Measurements from ENCODE around the gene TTC9. TPM values are rescaled to one million over a fixed set of nuclear protein-coding genes. Genes with fewer than 3 reads are reported as not detected.
A peak's percentile ranks its signal among the peaks of the same experiment; 100 is the strongest.

TTC9 gene
- total RNA-seq, 1 experiment from 2014 or later: 0.30 TPM

- POLR2A ChIA-PET: interaction anchor here (1.4 to 1.9 kb wide), 2 partner anchors 41 to 92 kb away, joined by 4 read pairs; no protein-coding TSS in a partner anchor
- no TSS peak for BruUV-seq (replicated peaks)
- Mint-ChIP-seq H3K27ac (ENCODE audit: low read depth, unreplicated experiment) (no peak overlapping the region), H3K9me3 (ENCODE audit: unreplicated experiment) (no peaks in the 10 kb centered on the region), H3K36me3 (ENCODE audit: insufficient read depth, unreplicated experiment) (peaks cover 4% of the 10 kb centered on the region), H3K4me3 (ENCODE audit: unreplicated experiment) (no peak overlapping the region), H3K27me3 (ENCODE audit: insufficient read depth, unreplicated experiment) (no peaks in the 10 kb centered on the region), H3K4me1 (ENCODE audit: insufficient read depth, unreplicated experiment) (peaks cover 17% of the 10 kb centered on the region)
- intact Hi-C loops (cut with micrococcal nuclease): loop anchor here (1.0 to 5.0 kb wide), 3 partner anchors 72 to 103 kb away; partner anchors contain the start of gene TTC9
- CTCF ChIA-PET: interaction anchor here (0.6 to 10.4 kb wide), 28 partner anchors 8 to 1369 kb away, joined by 3 to 97 read pairs (median 4); no protein-coding TSS in a partner anchor
- TF ChIP-seq CTCF (IDR thresholded peaks at IDR 0.05; ENCODE audit: unreplicated experiment): peak; percentile 72
- peak; percentile 72 for DNase-seq (ENCODE audit: unreplicated experiment)
Observed at GRCh38 chr14:70714055-70714550, 72.4 kb downstream of the TTC9 start.

- Mint-ChIP-seq H3K4me3 (ENCODE audit: unreplicated experiment) (no peak overlapping the region), H3K36me3 (ENCODE audit: insufficient read depth, unreplicated experiment) (peaks cover 4% of the 10 kb centered on the region), H3K9me3 (ENCODE audit: unreplicated experiment) (no peaks in the 10 kb centered on the region), H3K27me3 (ENCODE audit: insufficient read depth, unreplicated experiment) (no peaks in the 10 kb centered on the region), H3K4me1 (ENCODE audit: insufficient read depth, unreplicated experiment) (peaks cover 17% of the 10 kb centered on the region), H3K27ac (ENCODE audit: low read depth, unreplicated experiment) (no peak overlapping the region)
- no TSS peak for BruUV-seq (replicated peaks)
- no peak for DNase-seq (ENCODE audit: unreplicated experiment)
- no peak for TF ChIP-seq CTCF (IDR thresholded peaks at IDR 0.05; ENCODE audit: unreplicated experiment)
- intact Hi-C loops (cut with micrococcal nuclease): loop anchor here (5.0 kb wide), 1 partner anchor 256 kb away; no protein-coding TSS in a partner anchor
- CTCF ChIA-PET: interaction anchor here (10.4 kb wide), 1 partner anchor 96 kb away, joined by 97 read pairs; no protein-coding TSS in a partner anchor
- POLR2A ChIA-PET: interaction anchor here (1.0 kb wide), 1 partner anchor 116 kb away, joined by 3 read pairs; no protein-coding TSS in a partner anchor
Observed at GRCh38 chr14:70716483-70716882, 74.8 kb downstream of the TTC9 start.

GRCh38 chr14:70716958-70717357, 75.2 kb downstream of the TTC9 start:
- no peak for TF ChIP-seq CTCF (IDR thresholded peaks at IDR 0.05; ENCODE audit: unreplicated experiment)
- Mint-ChIP-seq H3K9me3 (ENCODE audit: unreplicated experiment) (no peaks in the 10 kb centered on the region), H3K4me3 (ENCODE audit: unreplicated experiment) (no peak overlapping the region), H3K4me1 (ENCODE audit: insufficient read depth, unreplicated experiment) (peaks cover 17% of the 10 kb centered on the region), H3K36me3 (ENCODE audit: insufficient read depth, unreplicated experiment) (peaks cover 4% of the 10 kb centered on the region), H3K27me3 (ENCODE audit: insufficient read depth, unreplicated experiment) (no peaks in the 10 kb centered on the region), H3K27ac (ENCODE audit: low read depth, unreplicated experiment) (peak overlapping the region; percentile 71)
- no peak for DNase-seq (ENCODE audit: unreplicated experiment)
- ChIA-PET CTCF (interaction anchor here (10.4 kb wide), 1 partner anchor 96 kb away, joined by 97 read pairs; no protein-coding TSS in a partner anchor), POLR2A (interaction anchor here (1.0 kb wide), 1 partner anchor 116 kb away, joined by 3 read pairs; no protein-coding TSS in a partner anchor)
- intact Hi-C loops (cut with micrococcal nuclease): loop anchor here (5.0 kb wide), 1 partner anchor 255 kb away; no protein-coding TSS in a partner anchor
- BruUV-seq (replicated peaks): no TSS peak

GRCh38 chr14:70718383-70719118, 76.8 kb downstream of the TTC9 start:
- peak; percentile 24 for DNase-seq (ENCODE audit: unreplicated experiment)
- no peaks in the 10 kb centered on the region for H3K27me3 Mint-ChIP-seq (ENCODE audit: insufficient read depth, unreplicated experiment)
- no peak for TF ChIP-seq CTCF (IDR thresholded peaks at IDR 0.05; ENCODE audit: unreplicated experiment)
- H3K4me1 Mint-ChIP-seq (ENCODE audit: insufficient read depth, unreplicated experiment): peaks cover 17% of the 10 kb centered on the region
- peak overlapping the region; percentile 71 for H3K27ac Mint-ChIP-seq (ENCODE audit: low read depth, unreplicated experiment)
- H3K9me3 Mint-ChIP-seq (ENCODE audit: unreplicated experiment): no peaks in the 10 kb centered on the region
- ChIA-PET POLR2A (interaction anchor here (0.5 to 1.3 kb wide), 2 partner anchors 10 to 57 kb away, joined by 3 read pairs; no protein-coding TSS in a partner anchor), CTCF (interaction anchor here (0.7 kb wide), 1 partner anchor 17 kb away, joined by 3 read pairs; no protein-coding TSS in a partner anchor)
- intact Hi-C loops (cut with micrococcal nuclease): loop anchor here (5.0 kb wide), 1 partner anchor 254 kb away; no protein-coding TSS in a partner anchor
- H3K4me3 Mint-ChIP-seq (ENCODE audit: unreplicated experiment): no peak overlapping the region
- no TSS peak for BruUV-seq (replicated peaks)
- H3K36me3 Mint-ChIP-seq (ENCODE audit: insufficient read depth, unreplicated experiment): peaks cover 4% of the 10 kb centered on the region
